ENCODE results near the gene CACNA1D.

Gene CACNA1D

GRCh38 chr3:53516339-53516738 lies 21.9 kb downstream of the CACNA1D start:
- Histone ChIP-seq H3K9me3 (ENCODE audit: insufficient read depth, low read length) (no peaks in the 10 kb centered on the region), H3F3A (ENCODE audit: insufficient read depth) (no peaks in the 10 kb centered on the region), H3K79me2 (ENCODE audit: insufficient read depth, low read length) (no peaks in the 10 kb centered on the region), H2AFZ (ENCODE audit: low read depth, low read length, severe bottlenecking) (no peak overlapping the region), H3K4me3 (ENCODE audit: insufficient read depth, low read length, poor library complexity, severe bottlenecking) (no peak overlapping the region), H3K36me3 (ENCODE audit: low read length) (no peaks in the 10 kb centered on the region), H3K9ac (ENCODE audit: low read length) (no peak overlapping the region), H3K9me2 (replicated peaks; ENCODE audit: insufficient read depth, low read length) (no peaks in the 10 kb centered on the region), H4K20me1 (ENCODE audit: low read depth, low read length) (no peaks in the 10 kb centered on the region), H3K4me2 (ENCODE audit: low read depth, low read length, poor library complexity, severe bottlenecking) (no peak overlapping the region), H3K27ac (ENCODE audit: low read depth, low read length) (no peak overlapping the region), H3K27me3 (ENCODE audit: low read length) (no peaks in the 10 kb centered on the region)
- no peak for TF ChIP-seq EZH2phosphoT487 (conservative IDR thresholded peaks at IDR 0.05; ENCODE audit: low read length)
- TF ChIP-seq CTCF (IDR thresholded peaks at IDR 0.05; ENCODE audit: insufficient read depth, low read length, poor library complexity, severe bottlenecking), result no peak

GRCh38 chr3:53518495-53518981 lies 24.1 kb downstream of the CACNA1D start:
- Histone ChIP-seq H3K79me2 (ENCODE audit: insufficient read depth, low read length) (no peaks in the 10 kb centered on the region), H3K27me3 (ENCODE audit: low read length) (no peaks in the 10 kb centered on the region), H3K36me3 (ENCODE audit: low read length) (no peaks in the 10 kb centered on the region), H3K27ac (ENCODE audit: low read depth, low read length) (no peak overlapping the region), H3K9ac (ENCODE audit: low read length) (no peak overlapping the region), H2AFZ (ENCODE audit: low read depth, low read length, severe bottlenecking) (no peak overlapping the region), H3K4me2 (ENCODE audit: low read depth, low read length, poor library complexity, severe bottlenecking) (no peak overlapping the region), H4K20me1 (ENCODE audit: low read depth, low read length) (no peaks in the 10 kb centered on the region), H3F3A (ENCODE audit: insufficient read depth) (no peaks in the 10 kb centered on the region), H3K4me3 (ENCODE audit: insufficient read depth, low read length, poor library complexity, severe bottlenecking) (no peak overlapping the region), H3K9me2 (replicated peaks; ENCODE audit: insufficient read depth, low read length) (no peaks in the 10 kb centered on the region), H3K9me3 (ENCODE audit: insufficient read depth, low read length) (no peaks in the 10 kb centered on the region)
- TF ChIP-seq EZH2phosphoT487 (conservative IDR thresholded peaks at IDR 0.05; ENCODE audit: low read length), result no peak
- no peak for TF ChIP-seq CTCF (IDR thresholded peaks at IDR 0.05; ENCODE audit: insufficient read depth, low read length, poor library complexity, severe bottlenecking)

- Histone ChIP-seq H3K27ac (ENCODE audit: low read depth, low read length) (no peak overlapping the region), H3K4me2 (ENCODE audit: low read depth, low read length, poor library complexity, severe bottlenecking) (no peak overlapping the region), H3K36me3 (ENCODE audit: low read length) (no peaks in the 10 kb centered on the region)
Observed at GRCh38 chr3:53519065-53519709, 24.8 kb downstream of the CACNA1D start.

More at GRCh38 chr3:53519065-53519709, 24.8 kb downstream of the CACNA1D start:
- Histone ChIP-seq H3K9ac (ENCODE audit: low read length) (no peak overlapping the region), H3K27me3 (ENCODE audit: low read length) (no peaks in the 10 kb centered on the region), H3K4me3 (ENCODE audit: insufficient read depth, low read length, poor library complexity, severe bottlenecking) (no peak overlapping the region), H2AFZ (ENCODE audit: low read depth, low read length, severe bottlenecking) (no peak overlapping the region), H3K9me3 (ENCODE audit: insufficient read depth, low read length) (no peaks in the 10 kb centered on the region), H3K79me2 (ENCODE audit: insufficient read depth, low read length) (no peaks in the 10 kb centered on the region), H3F3A (ENCODE audit: insufficient read depth) (no peaks in the 10 kb centered on the region), H3K9me2 (replicated peaks; ENCODE audit: insufficient read depth, low read length) (no peaks in the 10 kb centered on the region), H4K20me1 (ENCODE audit: low read depth, low read length) (no peaks in the 10 kb centered on the region)
- no peak for TF ChIP-seq EZH2phosphoT487 (conservative IDR thresholded peaks at IDR 0.05; ENCODE audit: low read length)
- TF ChIP-seq CTCF (IDR thresholded peaks at IDR 0.05; ENCODE audit: insufficient read depth, low read length, poor library complexity, severe bottlenecking), result no peak

All from SU-DHL-6 (cell line).